ENCODE measurements around the gene DCTN2.

The DCTN2 gene

GRCh38 chr12:57485695-57486094, 61.3 kb downstream of the DCTN2 start:
- no peak for DNase-seq

GRCh38 chr12:57483466-57483865, 63.5 kb downstream of the DCTN2 start:
- no peak for DNase-seq

GRCh38 chr12:57481671-57482070, 65.3 kb downstream of the DCTN2 start:
- no peak for DNase-seq

All from NCI-H526 (cell line).